T-helper 1 cell treated with Interleukin-12 subunit alpha and Interleukin-12 subunit beta and Interleukin-4 antibody, amounts not matched to agents 30 ng/mL and 1 ng/mL, for 36 hours (primary cell): ENCODE data around the gene PA2G4. TPM values are rescaled to one million over a fixed set of nuclear protein-coding genes. Genes with fewer than 3 reads are reported as not detected.

Experiments used
- intact Hi-C: fragments of 100-400 bp; cut with micrococcal nuclease; formaldehyde crosslinking; loops from one replicate; pipeline ENCODE4 v1.15.1; 2024
- total RNA-seq: library from RNA; stranded (reverse); gene quantifications from 2 replicates; pipeline ENCODE4 v1.2.3, GENCODE V29; 2022

Gene PA2G4
- total RNA-seq, 1 donor from 2014 or later = 254 TPM

GRCh38 chr12:56161690-56162351 is 57.5 kb downstream of the PA2G4 start:
- intact Hi-C loops = no loop called here

- intact Hi-C loops = no loop called here
These were observed 58.3 kb downstream of the PA2G4 start for GRCh38 chr12:56162468-56163290.

Other genes starting within 250 kb of the PA2G4 start
- gene PYM1, start 176.7 kb upstream of the PA2G4 start, total RNA-seq = 41.9 and 44.6 TPM in 2 replicates
- gene DGKA, start 173.4 kb upstream of the PA2G4 start, total RNA-seq = 575 and 579 TPM in 2 replicates
- gene PMEL, start 138.5 kb upstream of the PA2G4 start, total RNA-seq = not detected in 2 replicates
- 82.1 and 84.4 TPM in 2 replicates for gene CDK2, start 137.7 kb upstream of the PA2G4 start, total RNA-seq
- gene RAB5B, start 130.5 kb upstream of the PA2G4 start, total RNA-seq = 68.8 and 73.5 TPM in 2 replicates
- 10.0 and 10.6 TPM in 2 replicates for gene SUOX, start 107.3 kb upstream of the PA2G4 start, total RNA-seq
- 33.2 and 37.8 TPM in 2 replicates for gene IKZF4, start 83.5 kb upstream of the PA2G4 start, total RNA-seq
- 32.8 and 35.9 TPM in 2 replicates for gene RPS26, start 62.6 kb upstream of the PA2G4 start, total RNA-seq
- 1.3 and 2.5 TPM in 2 replicates for gene ERBB3, start 24.4 kb upstream of the PA2G4 start, total RNA-seq
- 3,184 and 3,191 TPM in 2 replicates for gene RPL41, start 12.1 kb downstream of the PA2G4 start, total RNA-seq
- 9.5 and 10.1 TPM in 2 replicates for gene ZC3H10, start 13.7 kb downstream of the PA2G4 start, total RNA-seq
- 261 and 266 TPM in 2 replicates for gene ESYT1, start 23.7 kb downstream of the PA2G4 start, total RNA-seq
- 52.2 and 61.9 TPM in 2 replicates for gene MYL6B, start 48.0 kb downstream of the PA2G4 start, total RNA-seq
- 1,662 and 1,663 TPM in 2 replicates for gene MYL6, start 53.8 kb downstream of the PA2G4 start, total RNA-seq
- 140 and 147 TPM in 2 replicates for gene SMARCC2, start 84.9 kb downstream of the PA2G4 start, total RNA-seq
- 37.8 and 40.7 TPM in 2 replicates for gene RNF41, start 117.4 kb downstream of the PA2G4 start, total RNA-seq
- gene NABP2, start 119.8 kb downstream of the PA2G4 start, total RNA-seq = 62.1 and 66.5 TPM in 2 replicates
- 1.1 and 1.9 TPM in 2 replicates for gene SLC39A5, start 125.5 kb downstream of the PA2G4 start, total RNA-seq
- 57.8 and 74.9 TPM in 2 replicates for gene ANKRD52, start 153.8 kb downstream of the PA2G4 start, total RNA-seq
- gene COQ10A, start 162.4 kb downstream of the PA2G4 start, total RNA-seq = 17.9 and 19.9 TPM in 2 replicates
- gene CS, start 195.8 kb downstream of the PA2G4 start, total RNA-seq = 255 and 262 TPM in 2 replicates
- 141 and 153 TPM in 2 replicates for gene CNPY2, start 211.4 kb downstream of the PA2G4 start, total RNA-seq
- gene PAN2, start 229.4 kb downstream of the PA2G4 start, total RNA-seq = 32.7 and 44.2 TPM in 2 replicates
- gene IL23A, start 234.3 kb downstream of the PA2G4 start, total RNA-seq = 31.6 and 32.8 TPM in 2 replicates